Activated T-cell treated with anti-CD3 and anti-CD28 coated beads, Interleukin-2, amount 50 U/mL, for 72 hours (primary cell): ENCODE measurements around the gene RALGPS2. TPM values are rescaled to one million over a fixed set of nuclear protein-coding genes. Genes with fewer than 3 reads are reported as not detected.
"Not testable (repeated sequence)": the region's sequence is repeated elsewhere in the genome, so short reads cannot be mapped to it uniquely, and the experiment has no call there.

ENCODE experiments used
- ATAC-seq, 2 donors: fragments of 150-1000 bp; cut with Tn5 transposase; replicated peaks in 1 of 2; 2 replicates each; pipeline ENCODE4 v1.10.0; 2021; ENCODE audit warnings: moderate library complexity in 2 of 2, mild to moderate bottlenecking in 1 of 2
- DNase-seq, 2 donors: peaks; one replicate each; pipeline ENCODE4 v3.0.0; 2021 to 2022; ENCODE audit warnings: mixed read lengths in 1 of 2
- H3K27ac Mint-ChIP-seq: one replicate; pipeline ENCODE4 v1.8.0; 2022; ENCODE audit warnings: mild to moderate bottlenecking, moderate library complexity, mixed read lengths
- H3K27me3 Mint-ChIP-seq: one replicate; pipeline ENCODE4 v1.8.0; 2022; ENCODE audit warnings: low read depth, mixed read lengths
- H3K36me3 Mint-ChIP-seq, 2 donors: one replicate each; pipeline ENCODE4 v1.8.0; 2022; ENCODE audit warnings: mixed read lengths in 2 of 2, mild to moderate bottlenecking in 1 of 2; ENCODE audit not compliant: insufficient read depth in 2 of 2
- H3K4me1 Mint-ChIP-seq: one replicate; pipeline ENCODE4 v1.8.0; 2022; ENCODE audit warnings: low read depth, mixed read lengths
- H3K4me3 Mint-ChIP-seq, 2 donors: one replicate each; pipeline ENCODE4 v1.8.0; 2022; ENCODE audit warnings: mild to moderate bottlenecking in 2 of 2, mixed read lengths in 2 of 2, moderate library complexity in 2 of 2
- H3K9me3 Mint-ChIP-seq, 2 donors: one replicate each; pipeline ENCODE4 v1.8.0; 2022; ENCODE audit warnings: mixed read lengths in 2 of 2
- total RNA-seq, 2 donors: library from RNA; stranded (reverse); gene quantifications; one replicate each; pipeline ENCODE4 v1.2.3, GENCODE V29; 2022

RALGPS2 gene
- total RNA-seq, 2 donors from 2014 or later = 7.8 to 16.5 TPM

DNA sequence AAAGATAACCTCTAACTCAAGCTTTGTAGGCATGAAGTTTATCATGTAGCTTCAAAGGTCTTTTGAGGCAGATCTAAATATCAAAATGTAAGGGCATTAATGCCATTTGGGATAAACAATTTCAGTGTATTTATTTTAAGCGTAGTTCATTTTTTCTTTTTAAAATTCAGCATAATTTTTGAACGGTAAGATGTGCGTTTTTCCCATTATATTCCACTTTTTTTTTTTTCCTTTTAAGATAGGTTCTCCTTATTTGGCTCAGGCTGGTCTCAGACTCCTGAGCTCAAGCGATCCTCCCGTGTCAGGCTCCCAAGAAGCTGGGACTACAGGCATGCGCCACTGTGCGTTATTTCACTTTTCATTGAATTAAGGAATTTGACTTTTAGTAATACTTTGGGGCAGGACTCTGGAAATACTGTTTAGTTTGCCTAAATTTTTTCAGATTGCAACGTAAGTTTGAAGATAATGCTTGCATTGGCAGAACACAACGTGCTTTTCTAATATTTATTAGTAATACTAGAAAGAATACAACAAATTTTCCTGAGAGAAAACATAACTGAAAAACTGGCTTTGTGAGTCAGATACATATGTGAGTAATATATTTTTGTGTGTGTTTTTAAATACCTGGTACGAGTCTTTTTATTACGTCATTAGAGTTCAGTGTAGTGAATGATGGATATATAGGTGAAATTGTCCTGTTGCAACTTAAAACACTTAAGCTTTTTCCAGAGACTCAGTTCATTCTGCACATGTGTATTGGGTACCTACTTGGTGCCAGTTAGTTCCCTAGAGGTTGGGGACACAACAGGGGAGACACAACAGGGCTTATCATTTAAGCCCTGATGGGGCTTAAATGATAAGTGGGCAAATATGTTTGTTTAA lies 2.2 kb downstream of the RALGPS2 start:
- peak overlapping the region; percentile 76 to 81 for H3K4me3 Mint-ChIP-seq
- H3K27ac Mint-ChIP-seq = no peak overlapping the region
- peaks cover 2 to 7% of the 10 kb centered on the region in 2 donors for H3K36me3 Mint-ChIP-seq
- H3K4me1 Mint-ChIP-seq = peaks cover 18% of the 10 kb centered on the region
- no peaks in the 10 kb centered on the region for H3K27me3 Mint-ChIP-seq
- DNase-seq = no peak
- H3K9me3 Mint-ChIP-seq = peaks cover 2% of the 10 kb centered on the region in 2 donors
- ATAC-seq = no peak

DNA sequence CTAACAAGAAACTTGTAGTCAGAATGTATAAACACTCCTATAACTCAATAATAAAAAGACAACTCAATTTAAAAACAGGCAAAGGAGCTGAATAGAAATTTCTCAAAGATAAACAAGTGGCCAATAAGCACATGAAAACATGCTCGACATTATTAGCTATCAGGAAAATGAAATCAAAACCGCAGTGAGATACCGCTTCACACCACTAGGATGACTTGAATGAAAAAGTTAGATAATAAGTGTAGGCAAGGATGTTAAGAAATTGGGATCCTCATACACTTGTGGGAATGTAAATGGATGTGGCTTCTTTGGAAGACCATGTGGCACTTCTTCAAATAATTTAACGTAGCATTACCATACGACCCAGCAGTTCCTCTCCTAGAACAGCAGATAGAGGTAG lies 8.9 kb downstream of the RALGPS2 start:
- Mint-ChIP-seq H3K27me3 (no peaks in the 10 kb centered on the region), H3K4me1 (no peaks in the 10 kb centered on the region), H3K9me3 (peaks cover 2% of the 10 kb centered on the region in 2 donors), H3K36me3 (peaks cover 2 to 6% of the 10 kb centered on the region in 2 donors), H3K4me3 (no peak overlapping the region), H3K27ac (no peak overlapping the region)
- ATAC-seq (no peak), DNase-seq (no peak)

- ATAC-seq = no peak
- H3K27me3 Mint-ChIP-seq = no peaks in the 10 kb centered on the region
These were observed 13.7 kb downstream of the RALGPS2 start for GRCh38 chr1:178738780-178739179.

GRCh38 chr1:178739285-178740045 lies 14.4 kb downstream of the RALGPS2 start:
- DNase-seq (no peak), ATAC-seq (no peak)
- no peaks in the 10 kb centered on the region for H3K27me3 Mint-ChIP-seq
- peaks cover 0 to 3% of the 10 kb centered on the region in 2 donors for H3K9me3 Mint-ChIP-seq
- peaks cover 0 to 4% of the 10 kb centered on the region in 2 donors for H3K36me3 Mint-ChIP-seq
- H3K4me3 Mint-ChIP-seq = no peak overlapping the region
- no peaks in the 10 kb centered on the region for H3K4me1 Mint-ChIP-seq
- no peak overlapping the region for H3K27ac Mint-ChIP-seq

More at GRCh38 chr1:178738780-178739179, 13.7 kb downstream of the RALGPS2 start:
- DNase-seq = no peak
- Mint-ChIP-seq H3K27ac (no peak overlapping the region), H3K9me3 (peaks cover 0 to 3% of the 10 kb centered on the region in 2 donors), H3K4me1 (no peaks in the 10 kb centered on the region), H3K4me3 (no peak overlapping the region), H3K36me3 (peaks cover 0 to 4% of the 10 kb centered on the region in 2 donors)

DNA sequence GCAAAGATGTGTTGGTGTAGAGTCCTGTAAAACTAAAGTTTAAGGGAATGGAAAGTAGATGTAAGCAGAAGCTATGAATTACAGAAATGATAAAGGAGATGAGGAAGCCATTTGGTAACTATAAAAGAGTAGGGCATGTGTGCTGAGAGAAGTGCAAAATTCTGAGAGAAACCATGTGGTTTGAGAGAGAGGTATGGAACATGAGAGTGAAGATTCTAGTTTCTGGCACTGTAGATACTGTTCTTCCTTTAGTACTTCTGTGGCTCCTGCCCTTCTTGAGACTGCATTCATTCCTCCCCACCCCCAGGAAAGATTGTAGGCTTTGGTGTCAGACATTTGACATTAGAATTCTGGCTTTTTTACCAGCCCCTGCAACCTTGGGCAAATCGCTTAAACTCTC lies 15.4 kb downstream of the RALGPS2 start:
- H3K9me3 Mint-ChIP-seq = peaks cover 0 to 3% of the 10 kb centered on the region in 2 donors
- DNase-seq = no peak

GRCh38 chr1:178740924-178741323 lies 15.9 kb downstream of the RALGPS2 start:
- H3K27me3 Mint-ChIP-seq = no peaks in the 10 kb centered on the region
- H3K27ac Mint-ChIP-seq = no peak overlapping the region
- H3K9me3 Mint-ChIP-seq = peaks cover 0 to 3% of the 10 kb centered on the region in 2 donors
- H3K36me3 Mint-ChIP-seq = peaks cover 0 to 4% of the 10 kb centered on the region in 2 donors
- no peak for ATAC-seq
- no peak for DNase-seq
- H3K4me3 Mint-ChIP-seq = no peak overlapping the region
- H3K4me1 Mint-ChIP-seq = no peaks in the 10 kb centered on the region

More for the DNA sequence above, 15.4 kb downstream of the RALGPS2 start:
- Mint-ChIP-seq H3K27me3 (no peaks in the 10 kb centered on the region), H3K27ac (no peak overlapping the region), H3K4me3 (no peak overlapping the region), H3K36me3 (peaks cover 0 to 4% of the 10 kb centered on the region in 2 donors), H3K4me1 (no peaks in the 10 kb centered on the region)
- no peak for ATAC-seq

GRCh38 chr1:178743801-178744200 lies 18.8 kb downstream of the RALGPS2 start:
- H3K4me3 Mint-ChIP-seq = no peak overlapping the region
- no peak for DNase-seq
- H3K27ac Mint-ChIP-seq = no peak overlapping the region
- no peaks in the 10 kb centered on the region for H3K27me3 Mint-ChIP-seq
- peaks cover 0 to 3% of the 10 kb centered on the region in 2 donors for H3K9me3 Mint-ChIP-seq
- peaks cover 0 to 4% of the 10 kb centered on the region in 2 donors for H3K36me3 Mint-ChIP-seq
- no peaks in the 10 kb centered on the region for H3K4me1 Mint-ChIP-seq
- no peak for ATAC-seq

DNA sequence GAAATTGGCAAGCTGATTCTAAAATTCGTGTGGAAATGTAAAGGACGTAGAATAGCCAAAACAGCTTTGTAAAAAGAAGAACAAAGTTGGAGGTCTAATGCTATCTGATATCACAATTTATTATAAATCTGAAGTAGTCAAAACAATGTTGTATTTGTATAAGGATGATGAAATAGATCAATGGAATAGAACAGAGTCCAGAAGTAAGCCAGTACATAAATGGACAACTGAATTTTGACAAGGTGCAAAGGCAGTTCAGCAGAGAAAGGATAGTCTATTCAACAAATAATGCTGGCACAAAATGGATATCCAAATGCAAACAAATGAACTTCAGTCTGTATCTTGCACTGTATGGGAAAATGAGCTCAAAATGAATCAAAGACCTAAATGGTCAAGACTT lies 20.2 kb downstream of the RALGPS2 start:
- peaks cover 0 to 3% of the 10 kb centered on the region in 2 donors for H3K9me3 Mint-ChIP-seq
- ATAC-seq (no peak), DNase-seq (no peak)
- H3K36me3 Mint-ChIP-seq = peaks cover 0 to 4% of the 10 kb centered on the region in 2 donors
- H3K4me1 Mint-ChIP-seq = no peaks in the 10 kb centered on the region
- no peaks in the 10 kb centered on the region for H3K27me3 Mint-ChIP-seq
- no peak overlapping the region for H3K27ac Mint-ChIP-seq
- H3K4me3 Mint-ChIP-seq = no peak overlapping the region

DNA sequence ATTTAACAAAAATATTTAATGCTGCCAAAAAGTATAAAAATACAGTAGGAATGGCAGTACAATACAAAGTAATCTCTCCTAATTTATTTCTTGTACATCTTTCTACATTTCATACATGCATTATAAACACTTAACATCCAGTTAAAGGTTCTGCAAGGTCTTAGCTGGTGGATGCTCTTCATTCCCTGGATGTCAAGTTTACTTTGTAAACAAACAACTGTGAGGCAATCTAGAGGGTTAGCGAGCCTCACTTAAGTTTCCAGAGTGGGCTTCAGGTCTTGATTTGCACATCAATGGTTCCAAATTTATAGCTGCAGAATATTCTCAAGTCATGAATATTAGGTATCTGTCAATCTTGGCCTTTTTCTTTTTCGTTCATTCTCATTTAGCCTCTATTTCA lies 21.3 kb downstream of the RALGPS2 start:
- Mint-ChIP-seq H3K36me3 (peaks cover 0 to 4% of the 10 kb centered on the region in 2 donors), H3K9me3 (peaks cover 0 to 3% of the 10 kb centered on the region in 2 donors), H3K4me1 (no peaks in the 10 kb centered on the region), H3K27ac (no peak overlapping the region), H3K4me3 (no peak overlapping the region), H3K27me3 (no peaks in the 10 kb centered on the region)
- no peak for ATAC-seq
- DNase-seq = no peak

DNA sequence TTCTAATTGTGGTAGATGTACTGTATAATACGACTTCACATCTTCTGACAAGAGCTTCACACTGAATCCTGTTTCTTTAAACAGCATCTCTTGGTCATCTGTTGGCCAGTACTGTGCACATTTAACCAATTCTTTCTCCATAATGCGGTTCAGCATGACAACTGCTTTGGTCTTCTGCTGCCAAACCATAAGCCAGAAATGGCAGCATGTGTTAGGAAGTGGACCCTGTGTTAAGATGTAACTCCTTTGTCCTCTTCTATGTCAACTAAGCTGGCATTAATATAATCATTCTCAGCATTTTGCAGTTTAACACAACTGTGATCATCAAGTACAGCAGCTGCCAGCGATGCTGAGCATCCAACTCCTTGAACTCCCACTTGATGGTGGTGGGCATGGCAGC lies 22.3 kb downstream of the RALGPS2 start:
- H3K36me3 Mint-ChIP-seq, H3K4me1 Mint-ChIP-seq, H3K4me3 Mint-ChIP-seq: not testable (repeated sequence)

GRCh38 chr1:178749581-178750166 lies 24.6 kb downstream of the RALGPS2 start:
- Mint-ChIP-seq H3K4me3 (no peak overlapping the region), H3K36me3 (no peaks in the 10 kb centered on the region), H3K27me3 (no peaks in the 10 kb centered on the region), H3K4me1 (peaks cover 5% of the 10 kb centered on the region), H3K27ac (no peak overlapping the region), H3K9me3 (no peaks in the 10 kb centered on the region)
- ATAC-seq (no peak), DNase-seq (no peak)

More for the DNA sequence above, 22.3 kb downstream of the RALGPS2 start:
- not testable (repeated sequence) for DNase-seq, H3K27ac Mint-ChIP-seq, ATAC-seq, H3K9me3 Mint-ChIP-seq, H3K27me3 Mint-ChIP-seq

DNA sequence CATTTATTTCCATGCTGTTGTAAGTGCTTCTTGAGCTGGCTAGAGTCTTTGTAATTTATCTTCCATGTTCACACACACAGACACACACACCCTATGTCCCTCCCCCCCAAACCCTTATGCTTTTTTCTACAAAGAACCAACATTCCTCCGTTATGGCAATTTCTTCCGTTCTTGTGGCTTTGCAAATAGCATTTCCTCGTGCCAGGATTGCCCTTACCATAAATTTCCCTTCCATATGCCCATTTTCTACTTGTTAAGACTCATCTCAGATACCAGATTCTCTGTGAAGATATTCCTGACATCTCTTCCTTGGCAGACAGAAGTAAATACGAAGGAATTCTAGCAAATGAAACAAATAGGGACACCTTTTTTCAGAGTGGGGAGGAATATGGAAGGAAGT lies 26.0 kb downstream of the RALGPS2 start:
- ATAC-seq (no peak), DNase-seq (no peak)
- H3K4me3 Mint-ChIP-seq = no peak overlapping the region
- H3K4me1 Mint-ChIP-seq = peaks cover 5% of the 10 kb centered on the region
- no peak overlapping the region for H3K27ac Mint-ChIP-seq
- peaks cover 0 to 3% of the 10 kb centered on the region in 2 donors for H3K9me3 Mint-ChIP-seq
- peaks cover 0 to 6% of the 10 kb centered on the region in 2 donors for H3K36me3 Mint-ChIP-seq
- H3K27me3 Mint-ChIP-seq = no peaks in the 10 kb centered on the region

DNA sequence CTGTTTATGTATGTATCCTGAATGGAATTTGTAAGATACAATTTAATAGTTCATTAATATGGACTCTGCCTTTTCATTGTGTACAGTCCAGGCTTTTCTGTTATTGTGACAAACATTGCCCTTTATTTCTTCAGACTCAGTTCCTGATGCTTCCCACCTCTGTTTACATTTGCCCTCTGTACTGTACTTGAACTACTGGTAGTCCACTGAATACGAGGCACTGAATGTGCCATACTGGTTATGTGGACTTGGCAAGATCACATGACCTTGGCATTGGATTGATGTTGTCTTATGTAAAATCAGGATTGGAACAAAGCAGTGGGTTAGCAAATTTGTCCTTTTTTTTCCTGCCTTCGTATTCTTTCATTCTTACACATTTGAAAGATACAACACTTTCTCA lies 27.8 kb downstream of the RALGPS2 start:
- no peak overlapping the region for H3K27ac Mint-ChIP-seq
- no peak overlapping the region for H3K4me3 Mint-ChIP-seq
- H3K9me3 Mint-ChIP-seq = peaks cover 0 to 8% of the 10 kb centered on the region in 2 donors
- H3K36me3 Mint-ChIP-seq = peaks cover 0 to 8% of the 10 kb centered on the region in 2 donors
- peaks cover 5% of the 10 kb centered on the region for H3K4me1 Mint-ChIP-seq
- H3K27me3 Mint-ChIP-seq = no peaks in the 10 kb centered on the region
- DNase-seq (no peak), ATAC-seq (no peak)
